HG03108 (cell line): Measurements from ENCODE around the gene APPL2.

Experiments used
- ATAC-seq: cut with Tn5 transposase; IDR thresholded peaks from one replicate; pipeline ENCODE4 v1.9.1; 2021; ENCODE audit warnings: moderate library complexity; ENCODE audit not compliant: unreplicated experiment

The APPL2 gene, protein sequence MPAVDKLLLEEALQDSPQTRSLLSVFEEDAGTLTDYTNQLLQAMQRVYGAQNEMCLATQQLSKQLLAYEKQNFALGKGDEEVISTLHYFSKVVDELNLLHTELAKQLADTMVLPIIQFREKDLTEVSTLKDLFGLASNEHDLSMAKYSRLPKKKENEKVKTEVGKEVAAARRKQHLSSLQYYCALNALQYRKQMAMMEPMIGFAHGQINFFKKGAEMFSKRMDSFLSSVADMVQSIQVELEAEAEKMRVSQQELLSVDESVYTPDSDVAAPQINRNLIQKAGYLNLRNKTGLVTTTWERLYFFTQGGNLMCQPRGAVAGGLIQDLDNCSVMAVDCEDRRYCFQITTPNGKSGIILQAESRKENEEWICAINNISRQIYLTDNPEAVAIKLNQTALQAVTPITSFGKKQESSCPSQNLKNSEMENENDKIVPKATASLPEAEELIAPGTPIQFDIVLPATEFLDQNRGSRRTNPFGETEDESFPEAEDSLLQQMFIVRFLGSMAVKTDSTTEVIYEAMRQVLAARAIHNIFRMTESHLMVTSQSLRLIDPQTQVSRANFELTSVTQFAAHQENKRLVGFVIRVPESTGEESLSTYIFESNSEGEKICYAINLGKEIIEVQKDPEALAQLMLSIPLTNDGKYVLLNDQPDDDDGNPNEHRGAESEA

DNA sequence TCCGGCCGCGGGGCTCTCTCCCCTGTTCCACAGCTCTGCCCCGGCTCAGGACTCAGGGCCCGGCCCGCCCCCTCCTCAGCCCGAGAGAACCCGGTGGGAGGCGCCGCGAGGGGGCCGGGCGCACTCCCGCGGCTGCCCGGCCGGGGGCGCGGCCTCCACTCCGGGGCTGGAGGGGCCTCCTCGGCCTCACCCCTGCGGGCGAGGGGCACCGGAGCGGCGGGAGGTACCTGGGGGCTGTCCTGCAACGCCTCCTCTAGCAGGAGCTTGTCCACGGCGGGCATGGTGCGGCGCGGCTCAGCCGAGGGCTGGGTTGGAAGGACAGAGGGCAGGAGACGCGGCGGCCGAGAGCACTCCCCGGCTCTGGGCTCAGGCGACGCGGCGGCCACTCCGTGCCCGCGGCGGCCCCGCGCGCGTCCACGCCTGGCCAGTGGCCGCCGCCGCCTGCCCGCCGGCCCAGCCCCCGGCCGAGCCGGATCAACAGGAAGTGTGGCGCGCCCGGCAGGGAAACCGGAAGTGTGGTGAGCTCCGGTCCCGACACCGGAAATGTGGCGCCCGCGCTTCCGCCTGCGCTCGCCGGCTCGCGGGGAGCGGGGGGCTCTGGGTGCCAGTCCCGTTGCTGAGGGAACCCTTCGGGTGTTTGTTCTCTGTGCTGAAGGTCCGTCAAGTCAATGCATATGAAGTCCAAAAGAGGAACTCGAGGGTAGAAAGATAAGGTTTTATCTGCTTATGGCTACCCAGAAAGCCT, at the start of gene APPL2:
Gene APPL2 (minus strand): TSS at position 443 of the 745 bp plus-strand sequence. CDS start 162 bp downstream, at position 281.
- peak; percentile 79 for ATAC-seq

DNA sequence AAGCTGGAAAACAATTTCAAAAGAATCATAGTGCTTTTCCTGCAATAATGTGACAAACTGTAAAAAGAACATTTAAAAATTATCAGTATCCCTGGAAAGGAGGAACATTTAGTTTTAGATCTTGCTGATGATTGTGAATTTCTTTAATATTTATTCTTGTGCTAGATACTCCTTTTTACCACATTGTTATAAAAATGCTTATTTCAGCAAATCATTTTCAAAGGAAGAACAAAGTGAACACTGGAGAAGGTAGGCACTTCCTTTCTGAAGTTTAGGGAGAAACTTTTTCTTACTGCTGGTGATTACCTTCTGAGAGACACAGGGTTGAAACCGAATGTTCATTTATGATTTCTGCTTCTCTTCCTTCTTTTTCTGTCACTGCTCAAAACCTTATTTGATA, 49.4 kb upstream of the APPL2 start:
- ATAC-seq, result no peak

DNA sequence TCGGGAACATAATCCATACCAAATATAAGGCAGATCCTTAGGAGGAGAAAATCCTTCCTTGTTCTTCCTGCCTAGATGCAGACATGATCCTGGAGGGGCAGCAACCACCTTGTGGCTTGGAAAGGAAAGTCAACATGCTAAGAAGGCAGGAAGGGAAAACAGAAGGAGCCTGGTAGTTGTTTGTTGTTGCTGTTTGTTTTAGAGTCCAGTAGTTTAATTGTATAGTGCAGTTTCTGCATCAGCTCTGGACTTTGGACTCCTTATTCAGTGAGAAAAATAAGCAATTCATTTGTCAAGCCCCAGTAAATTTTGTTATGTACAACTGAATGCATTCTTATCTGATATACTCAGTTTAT, 45.7 kb upstream of the APPL2 start:
- no peak for ATAC-seq

DNA sequence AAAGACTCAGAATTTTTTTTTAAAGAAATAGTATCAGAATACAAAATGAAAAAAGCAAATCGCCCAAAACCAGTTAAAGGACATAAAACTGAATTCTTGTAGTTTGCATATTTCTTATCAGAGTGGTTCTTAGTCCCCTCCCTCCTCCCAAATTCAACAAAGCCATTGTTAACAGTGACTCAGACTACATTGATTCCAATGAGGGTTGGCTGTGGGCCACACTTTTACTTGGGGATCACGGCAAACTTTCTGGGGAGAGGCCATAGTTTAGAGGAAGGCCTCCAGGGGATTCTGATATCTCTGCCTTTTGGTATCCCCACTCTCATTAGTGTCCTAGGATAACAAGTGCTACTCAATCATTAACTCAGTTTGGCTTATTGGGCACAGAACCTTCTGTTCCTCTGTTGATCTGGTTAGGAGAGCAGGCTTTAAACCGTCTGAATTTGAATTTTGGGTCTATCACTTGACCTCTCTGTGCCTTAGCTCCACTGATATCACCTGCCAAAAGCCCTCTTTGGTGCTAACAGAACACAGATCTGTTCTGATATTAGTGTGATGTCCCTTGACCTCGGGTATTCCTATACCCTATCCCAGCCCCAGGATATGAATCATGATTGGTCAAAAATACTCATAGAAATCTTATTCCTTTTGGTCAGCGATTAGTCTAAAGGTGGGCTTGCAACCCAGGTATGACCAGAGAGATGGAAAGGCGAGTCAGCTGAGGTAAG, 45.2 kb upstream of the APPL2 start:
- no peak for ATAC-seq

DNA sequence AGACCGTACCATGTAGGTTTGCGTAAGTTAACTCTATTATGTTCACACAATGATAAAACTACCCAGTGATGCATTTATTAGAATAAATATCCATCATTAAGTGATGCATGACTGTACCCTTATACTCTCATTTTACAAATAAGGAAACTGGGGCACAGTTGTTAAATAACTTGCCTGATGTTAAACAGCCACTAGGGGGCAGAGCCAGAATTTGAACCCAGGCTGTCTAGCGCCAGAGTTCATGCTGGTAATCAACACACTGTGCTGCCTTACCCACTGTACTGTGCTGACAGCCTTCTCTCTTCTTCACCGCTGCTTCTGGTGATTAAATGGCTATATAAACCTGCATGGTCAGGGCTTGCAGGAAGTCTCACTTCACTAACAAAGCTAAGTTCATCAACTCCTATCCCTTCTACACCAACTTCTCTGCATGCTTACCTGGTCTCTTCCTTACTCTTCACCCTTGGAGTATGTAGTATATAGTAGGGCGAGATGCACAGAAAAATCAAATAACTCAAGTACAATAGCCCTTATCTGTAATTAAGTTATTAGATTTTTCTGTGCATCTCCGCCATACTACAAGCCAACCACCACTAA, 43.6 kb upstream of the APPL2 start:
- ATAC-seq, result no peak

DNA sequence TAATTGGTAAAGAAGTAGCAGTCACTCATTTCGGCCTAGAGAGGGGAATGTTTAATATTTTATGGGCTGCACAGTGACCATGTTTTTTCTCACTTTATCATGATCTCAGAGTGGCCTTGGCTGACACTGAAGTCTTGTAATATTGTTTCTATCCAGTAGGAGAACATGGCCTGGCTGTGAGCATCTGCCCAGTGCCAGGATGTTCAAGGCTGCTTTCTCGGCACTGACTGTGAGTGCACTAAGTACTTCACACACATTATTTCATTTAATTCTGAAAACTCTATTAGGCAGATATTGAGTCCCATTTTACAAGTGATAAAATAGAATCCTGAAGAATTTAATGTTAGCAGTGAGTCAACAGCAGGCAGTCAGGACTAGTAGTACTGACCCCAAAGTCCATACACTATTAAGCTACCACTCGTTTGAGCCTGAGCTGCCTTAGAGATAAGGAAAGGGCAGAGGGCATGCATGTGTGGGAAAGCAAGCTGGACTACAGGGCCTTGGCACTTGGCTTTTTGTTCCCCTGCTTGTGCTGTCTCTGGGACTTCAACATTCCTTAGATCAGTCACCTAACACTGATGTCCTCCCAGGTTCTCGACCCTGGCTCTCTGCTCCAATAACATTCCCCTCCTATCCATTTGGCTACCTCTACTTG, 42.2 kb upstream of the APPL2 start:
- ATAC-seq, result no peak

DNA sequence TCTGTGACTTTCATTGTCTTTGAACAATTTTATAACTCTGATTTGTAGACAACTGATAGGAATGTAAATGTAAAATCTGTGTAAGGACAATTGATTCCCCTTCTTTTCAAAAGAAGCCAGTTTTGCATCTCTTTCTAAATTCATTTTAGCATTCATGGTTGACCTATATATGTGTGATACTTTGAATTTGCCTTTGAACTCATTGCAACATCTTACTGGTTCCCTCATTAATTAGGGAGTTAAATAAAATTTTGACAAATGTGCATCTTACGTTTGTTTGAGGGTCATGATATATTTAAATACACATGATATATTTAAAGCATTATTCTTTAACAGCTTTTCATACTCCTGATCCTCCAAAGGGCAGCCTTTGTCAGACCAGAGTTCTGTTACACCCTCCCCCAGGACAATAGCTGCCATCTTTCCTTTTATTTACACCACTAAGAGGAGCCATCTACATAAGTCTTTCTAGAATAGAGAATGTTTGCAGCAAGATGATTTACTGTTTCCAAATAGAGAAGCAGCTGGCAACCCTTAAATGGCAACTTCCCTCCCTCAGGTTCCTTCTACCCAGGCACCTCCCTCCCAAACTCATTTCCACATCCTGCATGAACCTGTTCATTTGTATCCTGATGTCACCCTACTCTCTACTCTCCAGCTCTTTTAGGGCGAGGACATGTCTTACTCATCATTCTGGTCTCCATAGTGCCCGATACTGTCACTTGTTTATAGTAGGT, 40.2 kb upstream of the APPL2 start:
- ATAC-seq, result no peak

DNA sequence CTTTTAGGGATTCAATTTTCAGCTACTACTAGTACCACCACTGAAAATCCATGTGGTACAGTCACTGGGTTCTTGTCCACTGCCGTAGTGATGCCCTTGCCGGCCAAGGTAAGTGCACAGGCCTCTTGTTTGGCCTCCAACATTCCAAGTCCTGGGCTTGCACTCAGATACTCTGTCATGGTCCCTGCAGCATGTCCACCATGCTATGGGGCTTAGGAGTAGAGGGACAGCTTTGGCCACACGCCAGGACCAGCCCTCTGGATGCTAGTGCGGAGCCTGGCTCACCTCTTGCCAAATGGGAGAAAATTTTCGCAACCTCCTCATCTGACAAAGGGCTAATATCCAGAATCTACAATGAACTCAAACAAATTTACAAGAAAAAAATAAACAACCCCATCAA, 38.6 kb upstream of the APPL2 start:
- no peak for ATAC-seq

DNA sequence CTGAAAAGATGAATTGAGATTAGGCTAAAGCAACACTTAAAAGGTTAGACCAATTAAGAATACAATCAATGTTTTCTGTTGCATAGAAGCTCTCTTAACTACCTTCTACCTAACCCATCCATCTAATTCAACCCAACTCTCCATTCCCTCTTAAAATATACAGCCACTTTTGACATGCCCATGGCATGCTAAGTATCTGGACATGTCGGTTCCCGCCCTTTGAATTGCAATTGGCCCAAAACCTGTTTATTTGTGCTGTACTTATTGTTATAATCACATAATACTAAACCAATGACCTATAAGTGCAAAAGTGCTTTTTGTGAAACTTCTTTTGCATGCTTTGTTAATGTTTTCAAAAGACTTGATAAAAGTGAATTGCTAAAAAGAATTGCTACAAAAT, 37.6 kb upstream of the APPL2 start:
- no peak for ATAC-seq

DNA sequence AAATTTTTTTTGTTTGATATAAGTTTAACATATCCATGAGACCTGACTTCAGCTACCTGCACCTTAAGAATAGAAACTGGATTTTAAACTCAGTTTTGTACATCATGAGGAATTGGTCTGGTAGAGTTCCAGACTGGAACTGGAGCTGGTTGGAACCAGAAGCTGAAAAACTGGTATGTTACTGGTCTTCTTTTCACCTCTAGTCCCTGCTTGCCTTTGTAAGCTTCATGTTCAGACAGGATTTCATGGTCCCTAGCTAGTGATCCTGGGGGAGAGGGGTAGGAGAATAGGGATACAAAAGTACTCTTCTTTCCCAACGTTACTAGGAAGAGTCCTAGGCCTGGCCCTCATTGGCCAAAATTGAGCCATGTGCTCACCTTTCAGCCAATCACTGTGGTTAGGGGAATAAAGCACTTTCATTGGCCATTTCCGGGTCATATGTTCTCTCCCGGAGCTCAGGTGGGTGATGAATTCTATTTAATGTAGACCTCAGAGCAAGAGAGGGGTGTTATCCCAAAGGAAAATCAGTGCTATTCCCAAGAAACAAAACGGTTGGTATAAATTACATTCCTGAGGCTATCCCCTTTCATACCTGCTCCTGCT, 36.9 kb upstream of the APPL2 start:
- no peak for ATAC-seq

DNA sequence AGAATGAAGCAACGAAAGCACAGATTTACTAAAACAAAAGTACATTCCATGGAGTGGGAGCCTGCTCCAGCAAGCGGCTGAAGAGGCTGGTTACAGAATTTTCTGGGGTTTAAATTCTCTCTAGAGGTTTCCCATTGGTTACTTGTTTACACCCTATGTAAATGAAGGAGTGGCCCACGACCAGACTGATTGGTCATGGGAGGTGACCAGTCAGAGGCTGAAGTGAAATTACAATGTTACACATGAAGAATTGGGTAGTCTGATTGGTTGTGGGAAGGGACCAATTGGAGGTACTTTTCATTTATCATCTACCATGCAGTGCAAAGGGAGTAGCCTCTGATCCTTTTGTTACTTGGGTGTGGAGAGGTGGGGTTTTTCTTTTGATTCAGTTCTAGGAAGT, 36.2 kb upstream of the APPL2 start:
- ATAC-seq, result no peak

DNA sequence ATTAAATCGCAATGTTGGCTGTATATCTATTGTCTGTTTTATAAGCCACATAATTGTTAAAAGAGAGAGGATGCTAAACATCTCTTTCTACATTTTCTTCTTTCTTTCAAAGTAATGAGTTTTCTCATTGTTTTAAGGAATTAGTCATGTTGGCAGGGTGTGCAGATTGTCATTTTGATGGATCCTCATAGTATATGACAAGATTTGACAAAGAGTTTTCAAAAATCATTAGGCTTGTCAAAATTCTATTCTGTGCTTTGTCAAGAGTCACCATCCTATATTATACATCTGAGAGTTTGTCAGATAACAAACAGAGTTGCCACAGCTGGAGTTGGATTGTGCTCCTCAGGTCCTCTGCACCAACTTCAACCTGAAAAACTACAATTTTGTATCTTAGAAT, 35.4 kb upstream of the APPL2 start:
- no peak for ATAC-seq

DNA sequence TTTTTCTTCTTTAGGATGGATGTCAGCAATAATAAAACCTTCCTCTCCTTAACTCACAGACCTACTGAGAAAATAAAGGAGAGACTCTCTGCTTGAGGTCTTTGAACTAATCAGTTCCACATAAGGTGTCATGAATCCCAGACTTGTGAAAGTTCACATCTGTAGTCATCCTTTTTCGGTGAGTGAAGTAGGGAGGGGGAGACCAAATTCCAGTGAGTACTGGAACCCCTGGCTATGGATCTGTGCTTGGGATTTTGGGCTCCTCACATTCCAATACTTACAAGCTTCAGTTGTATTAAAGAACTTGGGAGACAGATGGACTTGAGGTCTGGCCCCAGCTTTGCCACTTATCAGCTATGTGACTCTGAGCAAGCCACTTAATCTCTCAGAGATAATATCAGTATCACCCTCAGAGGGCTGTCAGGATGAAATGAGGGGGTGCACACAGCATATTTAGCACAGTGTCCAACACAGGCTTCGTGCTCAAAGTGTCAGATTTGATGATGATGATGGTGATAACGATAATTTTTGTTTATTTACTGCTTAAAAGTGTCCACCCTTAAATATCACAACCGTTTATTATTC, 34.8 kb upstream of the APPL2 start:
- ATAC-seq, result no peak

DNA sequence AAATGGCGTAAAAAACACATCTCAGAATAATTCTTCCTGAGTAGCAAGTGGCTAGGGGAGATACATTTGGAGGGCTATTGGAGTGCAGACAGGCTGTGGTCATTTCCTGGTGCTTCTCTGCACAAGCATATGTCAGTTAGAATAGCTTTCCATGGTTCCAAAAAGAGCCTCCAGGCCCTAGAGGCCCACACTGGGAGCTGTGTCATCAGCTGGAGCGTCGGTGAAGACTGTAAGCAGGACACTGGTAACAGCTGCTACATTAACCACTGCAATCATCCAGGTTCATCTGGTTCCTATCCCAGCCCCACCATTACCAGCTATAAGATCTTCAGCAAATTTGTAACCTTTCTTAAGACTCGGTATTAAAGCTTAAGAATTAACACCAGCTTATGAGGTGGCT, 31.7 kb upstream of the APPL2 start:
- no peak for ATAC-seq

DNA sequence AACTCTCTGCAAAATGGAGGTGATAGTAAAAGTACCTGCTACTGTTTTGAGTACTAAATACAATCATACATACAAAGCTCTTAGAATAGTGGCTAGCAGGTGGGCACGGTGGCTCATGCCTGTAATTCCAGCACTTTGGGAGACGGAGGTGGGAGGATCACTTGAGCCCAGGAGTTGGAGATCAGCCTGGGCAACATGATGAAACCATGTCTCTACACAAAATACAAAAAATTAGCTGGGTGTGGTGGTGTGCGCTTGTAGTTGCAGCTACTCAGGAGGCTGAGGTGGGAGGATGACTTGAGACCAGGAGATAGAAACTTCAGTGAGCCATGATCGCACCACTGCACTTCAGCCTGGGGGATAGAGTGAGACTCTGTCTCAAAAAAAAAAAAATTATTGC, 28.8 kb upstream of the APPL2 start:
- ATAC-seq, result no peak

DNA sequence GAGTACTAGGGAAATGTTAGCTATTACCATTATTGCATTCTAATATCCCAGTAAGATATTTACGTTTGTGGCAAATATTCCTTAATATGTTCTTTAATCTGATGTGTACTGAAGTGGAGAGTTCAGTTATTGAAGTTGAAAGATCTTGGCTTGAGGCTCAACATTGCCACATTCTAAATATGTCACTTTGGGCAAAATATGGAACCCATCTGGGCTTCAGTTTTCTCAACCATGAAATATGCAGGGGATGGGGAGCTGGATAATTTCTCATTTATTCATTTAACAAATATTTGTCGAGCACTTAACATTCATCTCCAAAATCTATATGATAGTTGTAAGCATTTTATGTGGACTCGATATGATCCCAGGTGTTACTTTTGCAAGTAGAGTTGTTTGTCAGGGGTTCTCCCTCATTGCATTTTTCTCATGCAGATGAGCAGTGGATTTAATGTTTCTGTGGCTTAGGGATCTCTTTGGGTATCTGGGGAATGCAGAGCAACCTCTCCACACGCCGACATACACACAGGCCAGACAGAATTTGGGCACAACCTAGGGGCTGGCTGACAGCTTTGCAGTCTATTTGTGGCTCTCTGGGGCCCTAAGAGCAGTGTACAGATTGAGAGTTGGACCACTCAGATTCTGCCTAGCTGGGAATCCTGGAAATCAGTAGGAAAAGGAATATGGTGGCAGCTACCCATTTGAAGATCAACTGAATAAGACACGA, 26.6 kb upstream of the APPL2 start:
- ATAC-seq, result no peak

DNA sequence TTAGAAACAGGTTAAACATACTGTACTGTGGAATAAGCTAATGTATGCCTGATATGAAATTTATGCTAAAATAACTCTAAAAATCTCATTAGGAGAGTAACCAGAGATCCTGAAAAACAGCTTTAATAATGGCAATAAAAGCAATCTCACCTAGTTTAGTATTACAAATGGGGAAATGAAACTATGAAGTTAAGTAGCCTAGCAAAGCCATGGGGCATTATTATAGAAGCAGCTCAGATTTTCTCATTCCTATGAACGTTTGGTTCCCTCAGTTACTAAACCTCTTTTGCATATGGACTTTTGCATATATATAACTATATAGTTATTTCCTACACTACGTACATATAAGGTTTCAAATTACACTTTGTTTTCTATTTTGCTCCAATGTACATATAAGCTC, 25.0 kb upstream of the APPL2 start:
- ATAC-seq, result no peak

DNA sequence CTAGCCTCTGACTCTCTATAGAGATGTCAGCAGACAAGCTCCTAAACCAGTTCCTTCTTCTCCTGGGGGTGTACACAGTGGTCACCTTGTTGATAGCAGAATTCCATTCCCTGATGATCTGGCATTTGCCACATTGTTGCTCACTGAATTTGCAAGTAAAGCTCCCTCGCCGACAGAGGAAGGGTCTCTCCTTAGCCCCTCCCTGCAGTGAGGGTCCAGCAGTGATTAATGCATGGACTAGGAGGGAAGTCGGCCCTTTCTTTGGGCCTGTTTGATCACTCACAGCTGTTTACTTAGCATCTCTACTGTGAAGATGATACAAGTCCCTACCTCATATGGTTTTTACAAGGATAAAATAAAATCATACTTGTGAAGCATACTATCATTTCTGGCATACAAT, 23.3 kb upstream of the APPL2 start:
- ATAC-seq, result no peak
